Cardiac muscle cell (in vitro differentiated cells and primary cell): ENCODE measurements around the gene SLC35G3. TPM values are rescaled to one million over a fixed set of nuclear protein-coding genes. Genes with fewer than 3 reads are reported as not detected.
"Not testable (repeated sequence)": the region's sequence is repeated elsewhere in the genome, so short reads cannot be mapped to it uniquely, and the experiment has no call there.

ENCODE experiments used
- DNase-seq, 2 donors: peaks; one replicate each; pipeline versions ENCODE4 v3.0.0 to v3.0.0-alpha.2; 2010 to 2017; ENCODE audit warnings: low read depth in 1 of 2, low spot score in 1 of 2
- H3K27ac ChIP-seq: fragments of 200-600 bp; sonication (generic); 2 replicates; pipeline ENCODE4 v1.5.1; 2016
- H3K27me3 ChIP-seq: fragments of 200-600 bp; sonication (generic); 2 replicates; pipeline ENCODE4 v1.6.0; 2016; ENCODE audit warnings: control low read depth
- H3K36me3 ChIP-seq: fragments of 200-600 bp; sonication (generic); 2 replicates; pipeline ENCODE4 v1.5.1; 2016; ENCODE audit warnings: control low read depth
- H3K4me1 ChIP-seq: fragments of 200-600 bp; sonication (generic); 2 replicates; pipeline ENCODE4 v1.8.1; 2017; ENCODE audit warnings: low read depth, mild to moderate bottlenecking, mixed run types
- H3K4me3 ChIP-seq: fragments of 200-600 bp; sonication (generic); 2 replicates; pipeline ENCODE4 v1.5.1; 2016; ENCODE audit warnings: mild to moderate bottlenecking
- H3K9me3 ChIP-seq: fragments of 200-600 bp; sonication (generic); 2 replicates; pipeline ENCODE4 v1.5.1; 2017; ENCODE audit warnings: low read depth, mild to moderate bottlenecking, control low read depth
- CTCF ChIP-seq: IDR thresholded peaks from 2 replicates; pipeline ENCODE4 v1.5.1; 2012; ENCODE audit warnings: low read depth, mild to moderate bottlenecking, low read length
- polyA plus RNA-seq: library from polyadenylated mRNA; unstranded; fragments of >200 nt; fragmentation: Nextera tagmentation; extraction: Ambion mirVana; gene quantifications from 2 replicates; pipeline ENCODE4 v1.2.1, GENCODE V29; 2016
- total RNA-seq: library from RNA; depleted of rRNA; stranded (reverse); fragments of >200 nt; gene quantifications from 2 replicates; pipeline ENCODE4 v1.2.3, GENCODE V29; 2016

Gene SLC35G3
- total and polyA plus RNA-seq, 2 experiments from 2014 or later = 0.65 TPM; not detected in 1

GRCh38 chr17:35174835-35175334 lies 19.3 kb downstream of the SLC35G3 start:
- TF ChIP-seq CTCF = no peak
- Histone ChIP-seq H3K27ac (no peak overlapping the region), H3K36me3 (peaks cover 73% of the 10 kb centered on the region), H3K4me1 (no peaks in the 10 kb centered on the region), H3K9me3 (no peaks in the 10 kb centered on the region), H3K27me3 (no peaks in the 10 kb centered on the region), H3K4me3 (no peak overlapping the region)
- no peak for DNase-seq

GRCh38 chr17:35172321-35172720 lies 21.9 kb downstream of the SLC35G3 start:
- not testable (repeated sequence) for H3K4me1 ChIP-seq

GRCh38 chr17:35171834-35172233 lies 22.4 kb downstream of the SLC35G3 start:
- DNase-seq = no peak
- no peaks in the 10 kb centered on the region for H3K27me3 ChIP-seq
- H3K9me3 ChIP-seq = no peaks in the 10 kb centered on the region
- H3K27ac ChIP-seq = no peak overlapping the region
- H3K4me3 ChIP-seq = no peak overlapping the region
- peaks cover 81% of the 10 kb centered on the region for H3K36me3 ChIP-seq
- no peaks in the 10 kb centered on the region for H3K4me1 ChIP-seq
- TF ChIP-seq CTCF = no peak

More at GRCh38 chr17:35172321-35172720, 21.9 kb downstream of the SLC35G3 start:
- H3K4me3 ChIP-seq, H3K27ac ChIP-seq, H3K9me3 ChIP-seq, H3K27me3 ChIP-seq, DNase-seq: not testable (repeated sequence)
- H3K36me3 ChIP-seq = peaks cover 83% of the 10 kb centered on the region

- TF ChIP-seq CTCF = no peak
- peak in 1 of 2 donors; percentile 29 for DNase-seq
- Histone ChIP-seq H3K27ac (no peak overlapping the region), H3K4me1 (no peaks in the 10 kb centered on the region), H3K27me3 (no peaks in the 10 kb centered on the region), H3K36me3 (peaks cover 81% of the 10 kb centered on the region), H3K4me3 (no peak overlapping the region), H3K9me3 (no peaks in the 10 kb centered on the region)
These were observed 23.0 kb downstream of the SLC35G3 start for GRCh38 chr17:35170968-35171771.

DNA sequence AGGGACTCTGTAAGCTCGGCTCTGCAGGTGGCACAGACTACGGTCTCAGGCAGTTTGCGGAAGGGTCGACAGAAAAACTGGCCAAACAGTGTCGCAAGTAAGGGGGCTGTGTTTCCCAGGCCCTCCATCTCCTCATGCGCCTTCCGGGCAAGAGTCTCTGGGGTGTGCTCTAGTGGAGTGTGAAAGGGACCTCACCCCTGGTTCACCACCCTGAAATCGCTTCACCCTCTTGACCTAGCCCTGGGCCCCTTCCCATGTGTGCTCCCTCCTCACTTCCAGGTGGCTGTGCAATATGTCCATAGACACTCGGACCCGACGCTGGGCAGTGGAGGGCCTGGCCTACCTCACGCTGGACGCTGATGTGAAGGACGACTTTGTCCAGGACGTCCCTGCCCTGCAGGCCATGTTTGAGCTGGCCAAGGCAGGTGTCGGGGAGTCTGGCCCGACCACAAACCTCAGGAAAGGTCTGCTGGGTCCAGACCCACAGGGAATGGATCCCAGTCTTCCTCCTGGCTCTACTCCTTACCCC lies 24.3 kb downstream of the SLC35G3 start:
- Histone ChIP-seq H3K36me3 (peaks cover 84% of the 10 kb centered on the region), H3K27me3 (no peaks in the 10 kb centered on the region)
- DNase-seq = no peak

More for the DNA sequence above, 24.3 kb downstream of the SLC35G3 start:
- H3K27ac ChIP-seq = no peak overlapping the region
- no peak overlapping the region for H3K4me3 ChIP-seq
- H3K9me3 ChIP-seq = no peaks in the 10 kb centered on the region
- no peak for TF ChIP-seq CTCF
- H3K4me1 ChIP-seq = no peaks in the 10 kb centered on the region
